Stomach (tissue), 9 donors: ENCODE measurements around the gene CCDC137. TPM values are rescaled to one million over a fixed set of nuclear protein-coding genes. Genes with fewer than 3 reads are reported as not detected.

Experiments used
- DNase-seq, 2 donors: peaks; one replicate each; pipeline versions ENCODE4 v3.0.0 to v3.0.0-alpha.2; 2013 to 2019
- H3K27ac ChIP-seq, 5 donors: fragments of 200-600 bp in 4 of 5; sonication (generic) in 4 of 5; one replicate each; pipeline ENCODE4 v1.5.1; 2013 to 2019; ENCODE audit warnings: mild to moderate bottlenecking in 1 of 5, moderate library complexity in 1 of 5
- H3K27me3 ChIP-seq, 3 donors: fragments of 200-600 bp; sonication (generic); one replicate each; pipeline ENCODE4 v1.5.1; 2017 to 2019; ENCODE audit warnings: mixed run types in 1 of 3
- H3K36me3 ChIP-seq, 4 donors: fragments of 200-600 bp; sonication (generic); 1 replicate in 3 of 4; 2 replicates in 1 of 4; pipeline ENCODE4 v1.5.1; 2016 to 2019
- H3K4me1 ChIP-seq, 4 donors: fragments of 200-600 bp; sonication (generic); one replicate each; pipeline ENCODE4 v1.5.1; 2016 to 2019
- H3K4me3 ChIP-seq, 4 donors: fragments of 200-600 bp; sonication (generic) in 3 of 4; one replicate each; pipeline ENCODE4 v1.5.1; 2016 to 2019; ENCODE audit warnings: mild to moderate bottlenecking in 1 of 4
- H3K9me3 ChIP-seq, 4 donors: fragments of 200-600 bp; sonication (generic); one replicate each; pipeline ENCODE4 v1.5.1; 2016 to 2019
- CTCF ChIP-seq, 7 experiments: fragments of 450-650 bp in 4 of 7; fragments of 200-600 bp in 3 of 7; sonication (generic) in 3 of 7; IDR thresholded peaks; one replicate each; pipeline ENCODE4 v1.5.1; 2016 to 2019; ENCODE audit warnings: antibody characterized with exemption in 7 of 7, control low read depth in 2 of 7, mild to moderate bottlenecking in 1 of 7
- EP300 ChIP-seq: sonication (generic); formaldehyde crosslinking; IDR thresholded peaks from one replicate; pipeline ENCODE4 v1.6.1; 2017; ENCODE audit warnings: antibody characterized with exemption
- POLR2A ChIP-seq, 4 donors: fragments of 450-650 bp; IDR thresholded peaks; one replicate each; pipeline ENCODE4 v1.6.1; 2016; ENCODE audit warnings: antibody characterized with exemption in 4 of 4, control low read depth in 2 of 4, mild to moderate bottlenecking in 1 of 4, moderate library complexity in 1 of 4
- POLR2AphosphoS5 ChIP-seq, 3 donors: sonication (generic); formaldehyde crosslinking; IDR thresholded peaks; one replicate each; pipeline ENCODE4 v1.6.1; 2016; ENCODE audit warnings: antibody characterized with exemption in 3 of 3
- WGBS, 5 donors: extraction: QIAGEN DNeasy Blood & Tissue Kit in 3 of 5; methylation state at CpG; one replicate each; pipeline versions ENCODE4 v1.1.5 to v1.1.7; 2013 to 2018; 5-methylcytosine and 5-hydroxymethylcytosine counted together
- intact Hi-C: fragments of 100-400 bp; cut with DNase I; formaldehyde crosslinking; loops from one replicate; pipeline ENCODE4 v1.15.1; 2023; ENCODE audit warnings: low total_unique reads
- polyA plus RNA-seq, 3 donors: library from polyadenylated mRNA; stranded (reverse); fragments of 200-250 nt; gene quantifications; one replicate each; pipeline ENCODE4 v1.2.3, GENCODE V29; 2013
- total RNA-seq, 5 donors: library from RNA; depleted of rRNA; stranded (reverse); fragments of >200 nt; gene quantifications; one replicate each; pipeline versions ENCODE4 v1.1.0 to v1.2.3, GENCODE V29; 2014 to 2016
- donor health status: healthy with polysubstance abuse.
- donor health status: Bipolar disorder and iron deficiency.
- donor health status: healthy.

Gene CCDC137
- total and polyA plus RNA-seq, 8 donors: 0.58 to 279 (median 19.6) TPM

GRCh38 chr17:81636505-81637288 is 29.8 kb upstream of the CCDC137 start, which contains the start of the genes NPLOC4 and TSPAN10:
Gene NPLOC4, minus strand, starts transcription at chr17:81637112. Its CDS starts 182 bp downstream, at chr17:81636930.
Gene TSPAN10, plus strand, starts transcription at chr17:81637196. Its CDS starts 5,217 bp downstream, at chr17:81642413.
- Histone ChIP-seq H3K4me3 (peak within 1 kb of the TSS; percentile 65 to 97 (median 80)), H3K4me1 (peaks cover 20 to 44% (median 40%) of the 10 kb centered on the region in 4 donors), H3K27ac (peak within 1 kb of the TSS; percentile 89 to 96 (median 95)), H3K36me3 (peaks cover 0 to 3% (median 2%) of the 10 kb centered on the region in 4 donors), H3K27me3 (no peaks in the 10 kb centered on the region), H3K9me3 (no peaks in the 10 kb centered on the region)
- 0 to 1% (median 0%) methylated on average over 36 to 77 of the region's 77 CpGs for WGBS, 5 donors
- no peak for TF ChIP-seq CTCF (IDR thresholded peaks at IDR 0.05)
- TF ChIP-seq EP300: no peak
- TF ChIP-seq POLR2AphosphoS5 (IDR thresholded peaks at IDR 0.05): peak; percentile 86 to 97 (median 94)
- DNase-seq: peak; percentile 92 to 96
- intact Hi-C loops: no loop called here

- intact Hi-C loops: no loop called here
- no peak for TF ChIP-seq POLR2AphosphoS5 (IDR thresholded peaks at IDR 0.05)
- TF ChIP-seq POLR2A (IDR thresholded peaks at IDR 0.05): no peak
- peaks cover 20 to 34% (median 33%) of the 10 kb centered on the region in 4 donors for H3K4me1 ChIP-seq
- H3K4me3 ChIP-seq: no peak overlapping the region
- H3K36me3 ChIP-seq: no peaks in the 10 kb centered on the region
- H3K27ac ChIP-seq: no peak overlapping the region
- WGBS, 5 donors: 54 to 73% (median 61%) methylated on average over 4 of the region's 4 CpGs
- H3K9me3 ChIP-seq: no peaks in the 10 kb centered on the region
- no peak for DNase-seq
- H3K27me3 ChIP-seq: no peaks in the 10 kb centered on the region
These were observed 27.9 kb upstream of the CCDC137 start for GRCh38 chr17:81638683-81639082.

GRCh38 chr17:81640011-81640410 is 26.5 kb upstream of the CCDC137 start:
- intact Hi-C loops: no loop called here
- TF ChIP-seq POLR2AphosphoS5 (IDR thresholded peaks at IDR 0.05) (no peak), EP300 (no peak), POLR2A (IDR thresholded peaks at IDR 0.05) (no peak), CTCF (IDR thresholded peaks at IDR 0.05) (no peak)
- Histone ChIP-seq H3K27ac (no peak overlapping the region), H3K4me1 (peaks cover 11 to 21% (median 20%) of the 10 kb centered on the region in 4 donors), H3K4me3 (no peak overlapping the region), H3K27me3 (no peaks in the 10 kb centered on the region), H3K36me3 (no peaks in the 10 kb centered on the region), H3K9me3 (no peaks in the 10 kb centered on the region)
- WGBS, 5 donors: 90 to 94% (median 93%) methylated on average over 9 of the region's 9 CpGs
- DNase-seq: no peak

GRCh38 chr17:81641825-81642489 is 24.6 kb upstream of the CCDC137 start:
- intact Hi-C loops: no loop called here
- DNase-seq: no peak
- no peak overlapping the region for H3K27ac ChIP-seq

More at GRCh38 chr17:81641825-81642489, 24.6 kb upstream of the CCDC137 start:
- H3K4me1 ChIP-seq: peaks cover 0 to 7% (median 7%) of the 10 kb centered on the region in 4 donors
- H3K36me3 ChIP-seq: peaks cover 0 to 5% (median 0%) of the 10 kb centered on the region in 4 donors
- no peak overlapping the region for H3K4me3 ChIP-seq
- H3K9me3 ChIP-seq: no peaks in the 10 kb centered on the region
- 89 to 97% (median 95%) methylated on average over 9 to 17 of the region's 17 CpGs for WGBS, 5 donors
- peaks cover 0 to 4% (median under 1%) of the 10 kb centered on the region in 3 donors for H3K27me3 ChIP-seq
- no peak for TF ChIP-seq POLR2AphosphoS5 (IDR thresholded peaks at IDR 0.05)
- TF ChIP-seq EP300: no peak
- TF ChIP-seq POLR2A (IDR thresholded peaks at IDR 0.05): no peak
- no peak for TF ChIP-seq CTCF (IDR thresholded peaks at IDR 0.05)
